HepG2 (cell line): ENCODE data around the gene DENND1C. TPM values are rescaled to one million over a fixed set of nuclear protein-coding genes. Genes with fewer than 3 reads are reported as not detected.

Source experiments
- ATAC-seq: fragments of 200-7000 bp; cut with Tn5 transposase; 3 replicates; pipeline ENCODE4 v1.9.1; 2020; ENCODE audit warnings: mild to moderate bottlenecking, moderate library complexity
- BruUV-seq: library from RNA; stranded (reverse); fragments of 400-500 nt; replicated peaks from 2 replicates; lab custom pipeline; 2021; lab: Mats Ljungman, UMichigan
- CTCF ChIA-PET: fragments of 300-600 bp; formaldehyde crosslinking; extraction: SDS; loops from one replicate; lab custom pipeline; 2021; ENCODE audit warnings: low total read pairs, inconsistent platforms, low intra/inter-chr PET ratio; lab: Yijun Ruan, JAX
- POLR2A ChIA-PET: fragments of 350-600 bp; sonication (Branson Sonifier 250); formaldehyde crosslinking; loops from one replicate; lab custom pipeline; 2020; ENCODE audit warnings: antibody characterized with exemption, inconsistent platforms; lab: Yijun Ruan, JAX
- DNase-seq: peaks from one replicate; pipeline ENCODE4 v3.0.0-alpha.2; 2015; ENCODE audit warnings: low spot score
- FAIRE-seq: peaks from 3 replicates; lab custom pipeline; 2011; peaks lifted over from hg19 to GRCh38; lab: Jason Lieb, UNC
- H2AFZ ChIP-seq: one replicate; pipeline ENCODE4 v1.6.1; 2011; ENCODE audit warnings: low read length, inconsistent platforms
- H3K27ac ChIP-seq: fragments of 300-600 bp; 3 replicates; pipeline ENCODE4 v1.8.0; 2011; ENCODE audit warnings: mixed run types, mild to moderate bottlenecking, mixed read lengths, low read length, inconsistent platforms; ENCODE audit not compliant: insufficient read depth; ENCODE audit errors: extremely low read length
- H3K27me3 ChIP-seq, 2 experiments: fragments of 200-600 bp in 1 of 2; 2 replicates in 1 of 2; 3 replicates in 1 of 2; pipeline versions ENCODE4 v1.6.0 to v1.8.0; 2011; ENCODE audit warnings: low read length in 2 of 2, mild to moderate bottlenecking in 2 of 2, moderate library complexity in 2 of 2, inconsistent platforms in 1 of 2; ENCODE audit not compliant: insufficient read depth in 2 of 2, control insufficient read depth in 1 of 2
- H3K36me3 ChIP-seq, 2 experiments: fragments of 200-600 bp in 1 of 2; replicated peaks in 1 of 2; 2 replicates in 1 of 2; 3 replicates in 1 of 2; pipeline versions ENCODE4 v1.5.1 to v1.8.0; 2011; ENCODE audit warnings: low read length in 2 of 2, inconsistent platforms in 1 of 2; ENCODE audit not compliant: insufficient read depth in 2 of 2, control insufficient read depth in 1 of 2
- H3K4me1 ChIP-seq: 2 replicates; pipeline ENCODE4 v1.5.1; 2012; ENCODE audit warnings: low read length, inconsistent platforms; ENCODE audit not compliant: insufficient read depth
- H3K4me2 ChIP-seq: 2 replicates; pipeline ENCODE4 v1.6.0; 2011; ENCODE audit warnings: low read depth, low read length, inconsistent platforms
- H3K4me3 ChIP-seq, 3 experiments: fragments of 200-600 bp in 1 of 3; sonication (generic), shearing (Covaris generic) in 1 of 3; replicated peaks in 1 of 3; 2 replicates each; pipeline ENCODE4 v1.5.1; 2011 to 2016; ENCODE audit warnings: low read length in 3 of 3, inconsistent platforms in 2 of 3, low read depth in 2 of 3, mild to moderate bottlenecking in 2 of 3, control low read depth in 1 of 3, mixed read lengths in 1 of 3; ENCODE audit not compliant: insufficient read depth in 1 of 3
- H3K79me2 ChIP-seq: one replicate; pipeline ENCODE4 v1.6.1; 2011; ENCODE audit warnings: low read length, inconsistent platforms; ENCODE audit not compliant: insufficient read depth
- H3K9ac ChIP-seq: 2 replicates; pipeline ENCODE4 v1.6.0; 2011; ENCODE audit warnings: mild to moderate bottlenecking, low read depth, low read length, inconsistent platforms; ENCODE audit not compliant: insufficient read depth
- H3K9me3 ChIP-seq: 2 replicates; pipeline ENCODE4 v1.5.1; 2012; ENCODE audit warnings: mild to moderate bottlenecking, low read length
- H4K20me1 ChIP-seq: 2 replicates; pipeline ENCODE4 v1.6.0; 2011; ENCODE audit warnings: inconsistent platforms, mild to moderate bottlenecking, low read length, moderate library complexity; ENCODE audit not compliant: insufficient read depth
- AKNA ChIP-seq: sonication (generic); formaldehyde crosslinking; IDR thresholded peaks from 2 replicates; pipeline ENCODE4 v1.4.0; 2020; ENCODE audit warnings: missing genetic modification reagents, borderline replicate concordance
- CHD2 ChIP-seq: IDR thresholded peaks from 2 replicates; pipeline ENCODE4 v1.6.1; 2011; ENCODE audit warnings: low read depth, low read length, improper control_type of control experiment
- EED ChIP-seq: sonication (generic); formaldehyde crosslinking; IDR thresholded peaks from 2 replicates; pipeline ENCODE4 v1.5.0; 2020; ENCODE audit warnings: mild to moderate bottlenecking, missing genetic modification reagents
- ELF3 ChIP-seq: IDR thresholded peaks from 2 replicates; pipeline ENCODE4 v1.6.1; 2016; ENCODE audit warnings: missing genetic modification reagents, missing compliant biosample characterization
- ERF ChIP-seq: IDR thresholded peaks from 2 replicates; pipeline ENCODE4 v1.6.1; 2018; ENCODE audit warnings: missing biosample characterization, missing genetic modification reagents
- GABPA ChIP-seq, 2 experiments: IDR thresholded peaks; 2 replicates each; pipeline ENCODE4 v1.6.1; 2011 to 2016; ENCODE audit warnings: low read depth in 2 of 2, low read length in 1 of 2, missing biosample characterization in 1 of 2, missing genetic modification characterization in 1 of 2
- GLI4 ChIP-seq: sonication (generic); formaldehyde crosslinking; IDR thresholded peaks from 2 replicates; pipeline ENCODE4 v1.5.1; 2020; ENCODE audit warnings: missing genetic modification reagents, mild to moderate bottlenecking, moderate library complexity, borderline replicate concordance
- RAD21 ChIP-seq: fragments of 450-650 bp; formaldehyde crosslinking; IDR thresholded peaks from 2 replicates; pipeline ENCODE4 v1.5.0; 2020; ENCODE audit warnings: mild to moderate bottlenecking
- RBM39 ChIP-seq: fragments of 200-400 bp; formaldehyde crosslinking; IDR thresholded peaks from one replicate; pipeline ENCODE4 v1.6.1; 2018; ENCODE audit warnings: antibody characterized with exemption, mild to moderate bottlenecking, low read depth, low read length; ENCODE audit not compliant: poor library complexity, severe bottlenecking
- RXRB ChIP-seq: IDR thresholded peaks from 2 replicates; pipeline ENCODE4 v1.6.1; 2016; ENCODE audit warnings: borderline replicate concordance, missing genetic modification reagents, missing compliant biosample characterization
- THAP7 ChIP-seq: sonication (generic); formaldehyde crosslinking; IDR thresholded peaks from 2 replicates; pipeline ENCODE4 v1.8.1; 2023; ENCODE audit warnings: mild to moderate bottlenecking, missing genetic modification reagents
- ZNF138 ChIP-seq: sonication (generic); formaldehyde crosslinking; IDR thresholded peaks from 2 replicates; pipeline ENCODE4 v1.5.0; 2020; ENCODE audit warnings: mild to moderate bottlenecking, low read depth, missing genetic modification reagents
- ZNF180 ChIP-seq: sonication (generic); formaldehyde crosslinking; IDR thresholded peaks from 2 replicates; pipeline ENCODE4 v1.4.0; 2020; ENCODE audit warnings: low read depth, missing genetic modification reagents, borderline replicate concordance
- ZNF574 ChIP-seq: sonication (generic); formaldehyde crosslinking; IDR thresholded peaks from 2 replicates; pipeline ENCODE4 v1.4.0; 2020; ENCODE audit warnings: missing genetic modification reagents
- WGBS: methylation state at CpG from one replicate; pipeline ENCODE4 v1.1.6; 2017; ENCODE audit warnings: low lambda C conversion rate; 5-methylcytosine and 5-hydroxymethylcytosine counted together
- in situ Hi-C: cut with HindIII; loops from 2 replicates; pipeline ENCODE4 v1.10.0; 2017; ENCODE audit warnings: low pct_unique_long_range_greater_than_20kb; ENCODE audit not compliant: extremely low pct_ligation_motif_present
- intact Hi-C: fragments of 100-400 bp; cut with micrococcal nuclease; formaldehyde crosslinking; loops from one replicate; pipeline ENCODE4 v1.10.0; 2022; ENCODE audit not compliant: unreplicated experiment
- polyA plus RNA-seq, 8 experiments: library from polyadenylated mRNA; depleted of rRNA in 3 of 8; stranded (reverse) in 7 of 8; unstranded in 1 of 8; fragments of >200 nt; fragmentation: Illumina TruSeq in 4 of 8; extraction: Trizol in 4 of 8; gene quantifications; 2 replicates each; pipeline versions ENCODE4 v1.2.1 to v1.2.3, GENCODE V29; 2011 to 2016; ENCODE audit warnings: low read depth in 4 of 8, missing spikeins in 1 of 8, mixed read lengths in 1 of 8; ENCODE audit not compliant: insufficient read depth in 1 of 8
- total RNA-seq, 5 experiments: library from RNA; depleted of rRNA; stranded (reverse); fragments of >200 nt; fragmentation: Illumina TruSeq; extraction: Trizol; gene quantifications; 2 replicates each; pipeline ENCODE4 v1.2.3, GENCODE V29; 2016; ENCODE audit warnings: low read depth in 1 of 5

Gene DENND1C
- total and polyA plus RNA-seq, 2 of the 13 experiments (the other 11 are each of a cell fraction or from before 2014, with no cell fraction given): 0.04 to 0.73 TPM

GRCh38 chr19:6530386-6531162, 49.0 kb upstream of the DENND1C start, which contains the start of gene TNFSF9:
TSS of gene TNFSF9 (plus strand) at chr19:6531026. CDS start at chr19:6531037, 11 bp downstream.
- Histone ChIP-seq H3K36me3 (no peaks in the 10 kb centered on the region), H3K4me1 (peaks cover 47% of the 10 kb centered on the region), H3K9ac (peak within 1 kb of the TSS; percentile 74), H3K4me3 (peak within 1 kb of the TSS; percentile 40 to 78 (median 55)), H3K27me3 (peaks cover 0 to 14% of the 10 kb centered on the region in 2 experiments; a peak in 3 of 5 replicates), H3K9me3 (no peaks in the 10 kb centered on the region), H3K27ac (peak within 1 kb of the TSS; percentile 49), H4K20me1 (no peaks in the 10 kb centered on the region), H2AFZ (peak within 1 kb of the TSS; percentile 73), H3K4me2 (peak within 1 kb of the TSS; percentile 99), H3K79me2 (no peaks in the 10 kb centered on the region)
- TSS peak; percentile 83 for BruUV-seq
- FAIRE-seq (no peak), DNase-seq (peak; percentile 73), ATAC-seq (peak; percentile 70)
- ChIA-PET POLR2A (interaction anchor here (0.6 to 1.1 kb wide), 7 partner anchors 14 to 627 kb away, joined by 3 to 8 read pairs (median 4); partner anchors contain the start of genes KHSRP, NDUFA11 and ZNF557), CTCF (no interaction called here)
- in situ Hi-C loops (no loop called here), intact Hi-C loops (no loop called here)
- 1% methylated on average over 15 of the region's 44 CpGs for WGBS
- no peak for TF ChIP-seq AKNA (CRISPR knock-in tag)
- TF ChIP-seq ZNF574 (CRISPR knock-in tag): 0 out of 2 replicates have a peak, but pooled peaks have one; percentile 32
- TF ChIP-seq RBM39: peak; percentile 59
- no peak for TF ChIP-seq CHD2
- no peak for TF ChIP-seq ZNF180 (CRISPR knock-in tag)
- peak; percentile 31; the same call in 1 of the 2 replicates for TF ChIP-seq ELF3 (CRISPR knock-in tag)
- TF ChIP-seq GLI4: 0 out of 2 replicates have a peak, but pooled peaks have one; percentile 11
- 0 out of 2 replicates have a peak, but pooled peaks have one; percentile 83 for TF ChIP-seq EED
- TF ChIP-seq RXRB (CRISPR knock-in tag): peak; percentile 20; the same call in 1 of the 2 replicates
- 0 out of 2 replicates have a peak, but pooled peaks have one; percentile 42 for TF ChIP-seq THAP7 (CRISPR knock-in tag)
- TF ChIP-seq ZNF138 (CRISPR knock-in tag): 0 out of 2 replicates have a peak, but pooled peaks have one; percentile 71
- 0 out of 2 replicates have a peak, but pooled peaks have one; percentile 36 for TF ChIP-seq ERF
- peak; percentile 49 for TF ChIP-seq GABPA (IDR thresholded peaks at IDR 0.05; ENCODE audit: low read depth, low read length)
- TF ChIP-seq GABPA (CRISPR knock-in tag; IDR thresholded peaks at IDR 0.05; ENCODE audit: low read depth): peak; percentile 83
- no peak for TF ChIP-seq RAD21 (CRISPR knock-in tag)
